Pulmonary artery endothelial cell (primary cell): ENCODE data around the gene FBXL4. TPM values are rescaled to one million over a fixed set of nuclear protein-coding genes. Genes with fewer than 3 reads are reported as not detected.
"Not testable (repeated sequence)": the region's sequence is repeated elsewhere in the genome, so short reads cannot be mapped to it uniquely, and the experiment has no call there.

ENCODE experiments used
- DNase-seq: peaks from one replicate; pipeline ENCODE4 v3.0.0-alpha.2; 2011; ENCODE audit warnings: low read depth, low spot score
- total RNA-seq: library from RNA; depleted of rRNA; stranded (reverse); fragments of >200 nt; gene quantifications from 2 replicates; pipeline ENCODE4 v1.2.3, GENCODE V29; 2014

FBXL4 gene
- total RNA-seq, 1 donor from 2014 or later, result 8.2 TPM

- DNase-seq, result no peak
Observed at GRCh38 chr6:98946266-98946878, 1.4 kb downstream of the FBXL4 start.

DNA sequence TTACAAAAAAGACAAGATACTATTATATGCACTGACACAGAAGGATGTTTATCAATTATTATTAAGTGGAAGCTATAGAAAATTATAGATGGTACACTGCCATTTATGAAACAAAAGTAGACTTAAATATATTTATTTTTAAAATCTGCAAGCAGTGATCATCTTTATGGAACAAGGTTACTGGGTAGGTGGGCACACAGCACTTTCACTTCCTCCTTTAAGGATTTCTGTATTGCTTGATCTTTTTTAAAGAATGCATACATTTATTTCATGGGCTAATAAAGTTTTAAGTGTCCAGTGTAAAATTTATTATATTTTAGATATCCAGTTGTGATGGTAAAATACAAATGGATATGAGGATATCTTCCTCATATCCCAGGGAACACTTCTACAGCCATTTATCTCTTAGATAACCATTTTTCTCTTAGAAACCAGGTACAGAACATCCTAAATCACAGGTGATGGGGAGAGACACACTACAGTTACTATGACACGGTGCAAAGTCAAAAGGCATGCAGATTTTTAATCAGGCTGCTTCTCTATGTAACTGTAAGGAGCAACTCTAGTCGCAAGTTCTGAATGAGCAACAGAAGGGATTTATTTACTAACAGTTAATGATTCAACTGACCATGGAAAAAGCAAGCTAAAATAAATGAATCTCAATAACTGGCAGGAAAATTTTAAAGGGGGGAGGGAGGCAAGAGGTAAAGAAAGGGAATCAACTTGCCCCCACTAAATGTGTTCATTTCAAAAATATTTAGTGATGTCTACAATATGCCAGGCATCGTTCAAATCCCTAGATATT is 2.2 kb downstream of the FBXL4 start:
- no peak for DNase-seq

GRCh38 chr6:98944598-98945081 is 3.1 kb downstream of the FBXL4 start:
- DNase-seq, result no peak

DNA sequence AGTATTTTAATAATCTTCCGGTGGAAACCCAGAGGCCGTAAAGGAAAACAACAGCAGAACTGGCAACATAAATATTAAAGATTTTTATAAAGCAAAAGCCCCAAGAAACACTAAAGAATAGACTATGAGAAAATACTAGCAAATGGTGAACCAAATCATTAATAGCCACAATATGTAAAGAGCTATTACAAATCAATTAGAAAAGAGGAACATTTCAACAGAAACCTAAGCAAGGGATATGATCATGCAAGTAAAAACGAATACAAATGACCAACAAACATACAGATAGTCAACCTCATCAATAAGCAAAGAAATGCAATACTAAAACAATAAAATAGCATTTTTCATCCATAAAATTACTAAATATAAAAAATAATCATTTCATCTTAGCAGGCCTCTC is 3.6 kb downstream of the FBXL4 start:
- no peak for DNase-seq

GRCh38 chr6:98942263-98942803 is 5.4 kb downstream of the FBXL4 start:
- no peak for DNase-seq

GRCh38 chr6:98941319-98941718 is 6.4 kb downstream of the FBXL4 start:
- no peak for DNase-seq

DNA sequence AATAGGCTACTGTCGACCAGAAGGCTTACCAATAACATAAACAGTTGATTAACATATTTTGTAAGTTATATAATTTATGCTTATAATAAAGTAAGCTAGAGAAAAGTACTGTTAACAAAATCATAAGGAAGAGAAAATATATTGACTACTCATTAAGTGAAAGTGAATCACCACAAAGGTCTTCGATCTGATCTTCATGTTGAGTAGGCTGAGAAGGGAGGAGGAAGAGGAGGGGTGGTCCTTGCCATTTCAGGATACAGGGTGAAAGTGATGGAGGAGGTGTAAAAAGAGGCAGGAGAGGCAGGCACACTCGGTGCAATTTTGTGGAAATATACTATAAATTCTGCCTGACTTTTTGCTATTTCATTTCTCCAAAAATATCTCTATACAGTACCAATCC is 10.4 kb downstream of the FBXL4 start:
- no peak for DNase-seq

DNA sequence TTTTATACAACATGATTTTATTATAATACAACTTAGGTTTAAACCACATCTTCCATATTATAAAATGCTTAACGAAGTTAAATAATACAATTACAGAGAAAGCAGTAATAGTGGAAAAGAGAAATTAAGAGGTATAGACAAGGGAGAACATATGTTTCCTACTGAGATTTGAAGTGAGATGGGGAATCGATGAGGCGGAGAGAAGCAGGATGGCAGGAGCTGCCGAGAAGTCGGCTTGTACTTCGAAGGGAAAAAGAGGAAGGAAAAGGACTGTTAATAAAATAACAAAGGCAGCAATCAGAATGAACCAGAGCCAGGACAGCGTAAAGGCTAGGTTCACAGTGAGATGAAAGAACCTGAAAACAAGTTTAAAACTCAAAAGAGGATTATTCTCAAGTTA is 15.4 kb downstream of the FBXL4 start:
- no peak for DNase-seq

DNA sequence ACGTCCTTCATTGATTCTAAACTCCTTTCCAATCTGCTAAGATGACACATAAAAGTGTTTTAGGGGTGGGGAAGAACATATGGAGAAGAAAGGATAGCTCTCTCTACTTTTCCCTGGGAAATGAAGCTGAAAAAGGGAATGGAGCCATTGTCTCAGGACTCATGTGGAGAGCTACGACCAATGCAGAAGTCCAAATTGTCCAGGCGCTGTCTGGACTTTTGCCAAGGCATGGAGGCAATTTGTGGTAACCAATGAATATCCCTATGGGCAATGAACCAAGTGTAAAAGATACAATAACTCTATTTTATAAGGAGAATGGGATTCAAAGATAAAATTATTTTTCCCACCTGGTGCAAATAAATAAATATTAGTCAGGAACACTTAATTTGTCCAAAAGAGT is 16.1 kb downstream of the FBXL4 start:
- DNase-seq, result no peak

DNA sequence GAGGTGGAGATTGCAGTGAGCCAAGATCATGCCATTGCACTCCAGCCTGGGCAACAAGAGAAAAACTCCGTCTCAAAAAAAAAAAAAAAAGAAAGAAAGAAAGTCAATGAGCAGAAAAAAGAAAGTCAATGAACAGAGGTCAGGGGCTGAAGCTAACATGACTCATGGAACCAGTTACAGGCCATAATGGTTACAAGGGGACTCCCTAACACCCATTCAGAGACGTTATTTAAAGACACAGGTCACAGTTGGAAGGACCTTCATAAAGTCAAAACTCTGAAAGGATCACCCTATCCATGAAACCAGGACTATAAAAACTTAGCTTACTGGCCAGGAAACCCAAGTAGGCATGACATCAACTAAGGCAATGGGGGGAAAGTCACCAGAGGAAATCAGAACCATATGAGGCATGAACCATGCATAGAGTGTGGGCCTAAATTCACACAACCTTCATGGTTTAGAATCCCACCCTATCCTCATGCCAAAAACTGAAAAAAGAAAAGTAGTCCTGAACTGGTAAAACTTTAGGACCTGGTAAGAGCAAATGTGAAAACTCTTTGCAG is 18.2 kb downstream of the FBXL4 start:
- DNase-seq, result no peak

- no peak for DNase-seq
Observed at GRCh38 chr6:98928688-98929087, 19.1 kb downstream of the FBXL4 start.

DNA sequence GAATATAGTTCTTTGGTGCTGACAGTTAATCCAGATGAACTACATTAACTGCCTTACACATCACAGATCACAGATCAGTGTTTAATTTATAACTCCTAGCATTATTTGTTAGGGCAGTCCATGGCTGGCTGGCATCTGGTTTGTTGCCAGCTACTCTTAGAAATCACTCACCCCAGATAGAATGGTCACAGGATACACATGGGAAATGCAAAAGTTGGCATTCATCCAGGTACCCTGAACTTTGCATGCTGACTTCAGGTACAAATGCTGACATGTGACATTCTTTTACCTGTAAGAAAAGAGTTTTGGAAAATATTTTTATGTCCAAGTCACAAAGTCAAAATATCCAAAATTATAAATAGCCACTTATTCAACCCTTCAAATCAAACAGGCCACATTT is 20.2 kb downstream of the FBXL4 start:
- no peak for DNase-seq

DNA sequence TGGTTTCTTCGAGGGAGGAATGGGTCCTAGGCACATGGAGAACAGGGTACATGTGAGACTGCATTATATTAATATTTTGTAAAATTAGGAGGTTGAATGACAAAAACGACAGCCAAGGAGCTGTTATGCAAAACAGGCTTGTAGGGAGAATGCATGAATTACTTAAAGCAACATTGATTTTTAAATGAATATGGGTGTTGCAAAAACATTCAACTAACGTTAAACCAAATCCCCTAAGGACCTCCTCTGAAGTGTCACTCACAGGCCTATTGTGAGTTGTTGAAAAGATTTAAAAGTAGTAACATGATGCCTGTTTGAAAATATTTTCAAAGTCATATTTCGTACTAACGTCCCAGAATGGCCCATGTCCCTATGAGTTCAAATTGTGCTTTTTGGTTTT is 21.9 kb downstream of the FBXL4 start:
- DNase-seq, result no peak

DNA sequence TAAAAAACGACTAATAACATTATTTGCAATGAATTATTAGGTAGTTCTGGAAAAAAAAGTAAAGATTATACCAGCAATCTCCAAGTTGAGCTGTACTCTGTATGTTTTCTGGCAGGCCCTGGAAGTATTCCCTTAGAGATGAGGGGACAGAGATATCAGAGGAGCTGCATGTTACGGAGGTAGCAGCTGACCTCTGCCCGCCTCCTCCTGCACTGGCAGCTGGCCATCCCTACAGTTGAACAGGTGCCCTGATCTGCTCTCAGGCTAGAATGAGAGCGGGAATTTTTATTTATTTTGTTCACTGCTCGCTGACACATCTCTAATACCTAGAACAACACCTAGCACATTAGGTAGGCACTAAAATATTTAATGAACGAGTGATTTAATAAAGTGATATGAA is 23.1 kb downstream of the FBXL4 start:
- no peak for DNase-seq

DNA sequence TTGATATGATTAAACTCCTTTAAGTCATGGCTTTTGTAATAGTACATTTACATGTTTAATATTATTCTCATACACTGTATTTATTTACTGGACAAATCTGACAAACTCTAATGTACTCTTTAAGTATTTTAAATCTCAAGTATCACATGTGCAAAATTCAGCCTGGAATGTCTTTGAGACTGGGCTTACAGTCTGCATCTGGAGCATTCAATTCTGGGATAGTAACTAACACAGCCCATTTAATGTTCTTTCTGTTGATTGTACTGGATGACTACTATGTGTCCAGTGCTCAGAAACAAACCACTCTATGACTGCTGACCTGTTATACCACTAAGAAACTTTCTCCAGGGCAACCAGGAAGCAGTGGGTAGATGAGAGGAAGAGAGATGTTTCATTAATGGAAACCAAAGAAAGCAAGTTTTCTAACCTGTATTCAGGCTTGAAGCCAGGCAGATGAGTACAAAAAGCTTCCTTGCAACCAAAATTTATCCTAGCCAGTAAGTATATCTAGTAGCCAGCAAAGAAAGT is 26.8 kb downstream of the FBXL4 start:
- no peak for DNase-seq

DNA sequence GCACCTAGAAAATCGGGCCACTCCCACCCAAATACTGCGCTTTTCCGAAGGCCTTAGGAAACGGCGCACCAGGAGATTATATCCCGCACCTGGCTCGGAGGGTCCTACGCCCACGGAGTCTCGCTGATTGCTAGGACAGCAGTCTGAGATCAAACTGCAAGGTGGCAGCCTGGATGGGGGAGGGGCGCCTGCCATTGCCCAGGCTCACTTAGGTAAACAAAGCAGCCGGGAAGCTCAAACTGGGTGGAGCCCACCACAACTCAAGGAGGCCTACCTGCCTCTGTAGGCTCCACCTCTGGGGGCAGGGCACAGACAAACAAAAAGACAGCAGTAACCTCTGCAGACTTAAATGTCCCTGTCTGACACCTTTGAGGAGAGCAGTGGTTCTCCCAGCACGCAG is 36.8 kb downstream of the FBXL4 start:
- DNase-seq, result not testable (repeated sequence)

- DNase-seq, result no peak
Observed at GRCh38 chr6:98909236-98909635, 38.5 kb downstream of the FBXL4 start.

DNA sequence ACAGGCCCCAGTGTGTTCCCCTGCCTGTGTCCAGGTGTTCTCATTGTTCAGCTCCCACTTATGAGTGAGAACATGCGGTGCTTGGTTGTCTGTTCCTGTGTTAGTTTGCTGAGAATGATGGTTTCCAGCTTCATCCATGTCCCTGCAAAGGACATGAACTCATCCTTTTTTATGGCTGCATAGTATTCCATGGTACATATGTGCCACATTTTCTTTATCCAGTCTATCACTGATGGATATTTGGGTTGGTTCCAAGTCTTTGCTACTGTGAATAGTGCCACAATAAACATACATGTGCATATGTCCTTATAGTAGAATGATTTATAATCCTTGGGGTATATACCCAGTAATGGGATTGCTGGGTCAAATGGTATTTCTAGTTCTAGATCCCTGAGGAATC is 41.4 kb downstream of the FBXL4 start:
- DNase-seq, result not testable (repeated sequence)

DNA sequence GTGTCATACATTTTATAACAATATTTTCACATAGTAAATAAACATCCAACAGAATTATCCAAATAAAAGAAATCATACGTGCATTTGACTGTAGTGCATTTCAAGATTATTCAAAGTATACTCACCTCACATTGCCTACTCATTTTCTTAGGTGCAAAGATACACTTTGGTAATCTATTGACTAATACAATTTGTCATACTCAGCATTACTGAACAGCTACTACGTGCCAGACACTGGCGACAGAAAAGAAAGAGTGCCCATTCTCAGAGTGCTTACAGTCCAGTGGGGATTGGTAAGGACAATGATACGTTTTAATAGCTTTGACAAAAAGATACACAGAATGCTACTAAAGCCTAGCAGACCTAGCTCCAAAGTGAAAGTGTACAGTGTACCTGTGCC is 42.0 kb downstream of the FBXL4 start:
- DNase-seq, result no peak

- DNase-seq, result no peak
Observed at GRCh38 chr6:98904096-98904495, 43.6 kb downstream of the FBXL4 start.

DNA sequence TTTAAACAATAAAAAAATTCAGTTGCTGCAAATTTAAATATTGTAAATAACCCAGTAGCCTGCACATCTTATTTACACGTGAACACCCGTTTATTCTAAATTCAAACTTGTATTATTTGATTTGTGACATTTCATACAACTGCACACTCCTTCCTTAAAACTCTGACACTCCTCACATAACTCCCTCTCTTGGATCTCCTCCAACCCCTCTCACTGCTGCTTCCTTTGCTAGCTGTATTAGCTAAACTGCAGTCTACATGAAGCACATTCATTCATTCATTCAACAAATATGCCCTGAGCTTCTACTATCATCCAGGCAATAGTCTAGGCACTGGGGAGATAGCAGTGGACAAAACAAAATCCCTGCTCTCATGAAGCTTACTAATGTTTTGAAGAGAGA is 47.0 kb downstream of the FBXL4 start:
- no peak for DNase-seq

DNA sequence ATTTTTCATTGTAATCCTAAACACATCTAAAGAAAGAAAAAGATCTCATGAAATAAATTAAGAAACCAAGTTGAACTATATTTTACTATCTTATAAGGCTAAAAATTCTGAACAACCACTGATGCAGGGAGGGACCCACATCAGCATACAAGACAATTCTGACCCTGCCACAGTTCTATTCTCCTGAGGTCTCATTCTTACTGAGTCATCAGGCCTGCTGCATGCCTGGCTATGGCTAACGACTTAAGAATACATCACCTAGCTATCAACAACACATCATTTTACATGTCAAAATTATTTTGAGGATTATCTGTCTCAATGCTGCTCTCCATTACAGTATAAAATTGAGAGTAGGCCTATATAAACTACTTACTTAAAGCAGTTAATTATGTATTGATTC is 52.9 kb downstream of the FBXL4 start:
- no peak for DNase-seq
